ENCODE data around the gene BMERB1. TPM values are rescaled to one million over a fixed set of nuclear protein-coding genes. Genes with fewer than 3 reads are reported as not detected.

BMERB1 gene
- total RNA-seq, 1 donor from 2014 or later = 45.1 TPM

- no peak for DNase-seq (ENCODE audit: low read depth, low spot score)
- TF ChIP-seq, protein P1, sequence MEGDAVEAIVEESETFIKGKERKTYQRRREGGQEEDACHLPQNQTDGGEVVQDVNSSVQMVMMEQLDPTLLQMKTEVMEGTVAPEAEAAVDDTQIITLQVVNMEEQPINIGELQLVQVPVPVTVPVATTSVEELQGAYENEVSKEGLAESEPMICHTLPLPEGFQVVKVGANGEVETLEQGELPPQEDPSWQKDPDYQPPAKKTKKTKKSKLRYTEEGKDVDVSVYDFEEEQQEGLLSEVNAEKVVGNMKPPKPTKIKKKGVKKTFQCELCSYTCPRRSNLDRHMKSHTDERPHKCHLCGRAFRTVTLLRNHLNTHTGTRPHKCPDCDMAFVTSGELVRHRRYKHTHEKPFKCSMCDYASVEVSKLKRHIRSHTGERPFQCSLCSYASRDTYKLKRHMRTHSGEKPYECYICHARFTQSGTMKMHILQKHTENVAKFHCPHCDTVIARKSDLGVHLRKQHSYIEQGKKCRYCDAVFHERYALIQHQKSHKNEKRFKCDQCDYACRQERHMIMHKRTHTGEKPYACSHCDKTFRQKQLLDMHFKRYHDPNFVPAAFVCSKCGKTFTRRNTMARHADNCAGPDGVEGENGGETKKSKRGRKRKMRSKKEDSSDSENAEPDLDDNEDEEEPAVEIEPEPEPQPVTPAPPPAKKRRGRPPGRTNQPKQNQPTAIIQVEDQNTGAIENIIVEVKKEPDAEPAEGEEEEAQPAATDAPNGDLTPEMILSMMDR (conservative IDR thresholded peaks at IDR 0.05) = no peak
- Mint-ChIP-seq H3K4me3 (no peak overlapping the region), H3K27ac (ENCODE audit: unreplicated experiment) (no peak overlapping the region), H3K9me3 (no peaks in the 10 kb centered on the region), H3K4me1 (no peaks in the 10 kb centered on the region), H3K27me3 (ENCODE audit: low read depth) (no peaks in the 10 kb centered on the region), H3K36me3 (ENCODE audit: low read depth) (peaks cover 25% of the 10 kb centered on the region)
These were observed 179.3 kb downstream of the BMERB1 start for GRCh38 chr16:15613676-15614075.

DNA sequence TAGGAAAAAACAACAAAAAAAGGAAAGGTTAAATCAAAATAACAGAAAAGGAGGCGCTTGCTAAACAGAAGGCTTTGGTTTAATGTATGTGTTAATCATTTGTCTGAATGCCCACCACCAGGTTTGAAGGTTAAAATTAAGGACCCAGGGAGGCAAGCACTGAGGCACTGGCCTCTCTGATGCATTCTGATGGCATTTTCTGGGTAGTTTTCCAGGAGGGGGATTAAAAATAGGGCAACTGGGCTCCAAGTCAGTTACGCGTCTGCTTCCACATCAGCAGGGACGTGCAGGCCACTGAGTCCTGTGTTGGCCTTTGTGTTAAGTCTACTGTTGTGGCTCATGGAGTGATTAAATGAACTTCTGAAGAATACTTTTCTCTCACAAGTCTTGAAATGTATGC, 181.6 kb downstream of the BMERB1 start:
- Mint-ChIP-seq H3K4me1 (peaks cover 7% of the 10 kb centered on the region), H3K9me3 (no peaks in the 10 kb centered on the region), H3K4me3 (no peak overlapping the region), H3K36me3 (ENCODE audit: low read depth) (peaks cover 20% of the 10 kb centered on the region), H3K27ac (ENCODE audit: unreplicated experiment) (no peak overlapping the region), H3K27me3 (ENCODE audit: low read depth) (no peaks in the 10 kb centered on the region)
- TF ChIP-seq, protein P1 (conservative IDR thresholded peaks at IDR 0.05) = no peak
- no peak for DNase-seq (ENCODE audit: low read depth, low spot score)

DNA sequence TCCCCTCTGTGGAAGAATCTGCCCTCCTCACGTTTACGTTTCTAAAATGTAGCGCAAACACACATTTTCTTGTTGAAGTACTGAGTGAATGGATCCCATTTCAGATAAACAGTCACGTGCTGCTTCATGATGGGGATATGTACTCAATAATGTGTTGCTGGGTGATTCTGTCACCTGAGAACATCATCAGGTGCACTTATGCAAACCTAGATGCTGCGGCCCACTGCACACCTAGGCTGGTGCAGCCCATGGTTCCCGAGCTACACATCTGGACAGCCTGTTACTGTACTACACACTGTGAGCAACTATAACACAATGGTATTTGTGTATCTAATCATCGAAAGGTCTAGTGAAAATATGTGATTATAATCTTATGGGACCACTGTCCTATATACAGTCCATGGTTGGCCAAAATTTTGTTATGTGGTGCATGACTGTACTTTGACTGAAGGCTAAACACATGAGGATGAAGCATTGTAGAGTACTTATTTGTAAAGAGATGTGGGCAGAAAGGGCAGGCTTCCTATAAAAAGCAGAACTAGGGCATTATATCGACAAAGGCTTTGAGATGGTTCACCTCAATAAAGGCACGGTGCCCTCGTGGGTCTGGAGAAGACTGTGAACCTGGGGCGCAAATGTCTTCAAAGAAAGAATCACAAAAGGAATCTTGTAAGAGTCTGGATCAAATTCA, 182.2 kb downstream of the BMERB1 start:
- no peaks in the 10 kb centered on the region for H3K27me3 Mint-ChIP-seq (ENCODE audit: low read depth)
- H3K4me1 Mint-ChIP-seq = peaks cover 7% of the 10 kb centered on the region
- H3K9me3 Mint-ChIP-seq = no peaks in the 10 kb centered on the region
- H3K27ac Mint-ChIP-seq (ENCODE audit: unreplicated experiment) = no peak overlapping the region
- H3K4me3 Mint-ChIP-seq = no peak overlapping the region
- TF ChIP-seq, protein P1 (conservative IDR thresholded peaks at IDR 0.05) = no peak
- DNase-seq (ENCODE audit: low read depth, low spot score) = no peak
- peaks cover 19% of the 10 kb centered on the region for H3K36me3 Mint-ChIP-seq (ENCODE audit: low read depth)

- DNase-seq (ENCODE audit: low read depth, low spot score) = no peak
- Mint-ChIP-seq H3K27ac (ENCODE audit: unreplicated experiment) (peak overlapping the region; percentile 16), H3K9me3 (no peaks in the 10 kb centered on the region), H3K4me1 (peaks cover 7% of the 10 kb centered on the region), H3K36me3 (ENCODE audit: low read depth) (peaks cover 17% of the 10 kb centered on the region), H3K4me3 (no peak overlapping the region), H3K27me3 (ENCODE audit: low read depth) (no peaks in the 10 kb centered on the region)
- TF ChIP-seq, protein P1 (conservative IDR thresholded peaks at IDR 0.05) = no peak
These were observed 183.5 kb downstream of the BMERB1 start for GRCh38 chr16:15617901-15618300.

DNA sequence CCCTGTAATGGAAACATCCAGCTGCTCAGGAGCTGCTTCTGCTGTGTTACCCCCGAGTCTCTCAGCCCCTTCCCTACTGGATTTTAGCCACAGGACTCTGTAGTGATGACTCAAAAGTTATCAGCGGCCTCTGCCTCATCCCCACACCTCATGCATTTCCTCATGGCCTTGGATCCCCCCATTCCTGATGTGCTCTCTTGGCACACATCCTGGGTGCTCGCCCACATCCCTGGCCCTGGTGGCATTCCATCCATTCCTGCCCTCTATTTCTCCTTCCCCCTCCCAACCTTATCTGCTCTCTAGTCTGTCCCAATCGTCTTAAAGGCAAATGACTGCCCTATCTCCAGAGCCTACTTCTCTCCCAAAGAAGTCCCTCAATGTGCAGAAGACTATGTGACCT, 184.0 kb downstream of the BMERB1 start:
- no peak overlapping the region for H3K27ac Mint-ChIP-seq (ENCODE audit: unreplicated experiment)
- H3K36me3 Mint-ChIP-seq (ENCODE audit: low read depth) = peaks cover 17% of the 10 kb centered on the region
- H3K9me3 Mint-ChIP-seq = no peaks in the 10 kb centered on the region
- TF ChIP-seq, protein P1 (conservative IDR thresholded peaks at IDR 0.05) = no peak
- no peak for DNase-seq (ENCODE audit: low read depth, low spot score)
- H3K4me3 Mint-ChIP-seq = no peak overlapping the region
- no peaks in the 10 kb centered on the region for H3K27me3 Mint-ChIP-seq (ENCODE audit: low read depth)
- peaks cover 7% of the 10 kb centered on the region for H3K4me1 Mint-ChIP-seq

All from neural crest cell (in vitro differentiated cells).